ENCODE results near the gene GRID2.

DNA sequence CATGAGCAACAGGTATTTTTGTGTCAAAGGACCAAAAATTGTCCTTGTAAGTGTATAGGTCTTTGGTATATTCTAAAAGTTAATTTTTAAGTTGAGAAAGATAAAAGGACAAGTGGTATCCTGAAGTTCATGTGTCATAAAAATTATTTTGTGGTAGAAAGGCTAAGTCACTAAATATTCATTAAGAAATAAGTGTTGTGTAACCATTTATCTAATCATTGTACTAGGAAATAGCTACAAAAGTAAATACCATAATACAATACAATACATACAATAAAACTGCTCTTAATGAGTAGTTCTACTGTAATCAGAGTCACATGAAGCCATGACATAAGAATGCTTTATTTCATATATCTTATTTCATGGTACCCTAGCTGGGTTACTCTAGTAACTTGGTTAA, 1442.3 kb downstream of the GRID2 start:
- TF ChIP-seq, protein P1, sequence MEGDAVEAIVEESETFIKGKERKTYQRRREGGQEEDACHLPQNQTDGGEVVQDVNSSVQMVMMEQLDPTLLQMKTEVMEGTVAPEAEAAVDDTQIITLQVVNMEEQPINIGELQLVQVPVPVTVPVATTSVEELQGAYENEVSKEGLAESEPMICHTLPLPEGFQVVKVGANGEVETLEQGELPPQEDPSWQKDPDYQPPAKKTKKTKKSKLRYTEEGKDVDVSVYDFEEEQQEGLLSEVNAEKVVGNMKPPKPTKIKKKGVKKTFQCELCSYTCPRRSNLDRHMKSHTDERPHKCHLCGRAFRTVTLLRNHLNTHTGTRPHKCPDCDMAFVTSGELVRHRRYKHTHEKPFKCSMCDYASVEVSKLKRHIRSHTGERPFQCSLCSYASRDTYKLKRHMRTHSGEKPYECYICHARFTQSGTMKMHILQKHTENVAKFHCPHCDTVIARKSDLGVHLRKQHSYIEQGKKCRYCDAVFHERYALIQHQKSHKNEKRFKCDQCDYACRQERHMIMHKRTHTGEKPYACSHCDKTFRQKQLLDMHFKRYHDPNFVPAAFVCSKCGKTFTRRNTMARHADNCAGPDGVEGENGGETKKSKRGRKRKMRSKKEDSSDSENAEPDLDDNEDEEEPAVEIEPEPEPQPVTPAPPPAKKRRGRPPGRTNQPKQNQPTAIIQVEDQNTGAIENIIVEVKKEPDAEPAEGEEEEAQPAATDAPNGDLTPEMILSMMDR (IDR thresholded peaks at IDR 0.05) = no peak
- TF ChIP-seq POLR2A (IDR thresholded peaks at IDR 0.05) = no peak
